ENCODE results near the gene GRM8. TPM values are rescaled to one million over a fixed set of nuclear protein-coding genes. Genes with fewer than 3 reads are reported as not detected.

Gene GRM8
- total and polyA plus RNA-seq, 9 of the 15 experiments (the other 6 are each of a cell fraction or from before 2014, with no cell fraction given): 0.13 TPM; not detected in 7

DNA sequence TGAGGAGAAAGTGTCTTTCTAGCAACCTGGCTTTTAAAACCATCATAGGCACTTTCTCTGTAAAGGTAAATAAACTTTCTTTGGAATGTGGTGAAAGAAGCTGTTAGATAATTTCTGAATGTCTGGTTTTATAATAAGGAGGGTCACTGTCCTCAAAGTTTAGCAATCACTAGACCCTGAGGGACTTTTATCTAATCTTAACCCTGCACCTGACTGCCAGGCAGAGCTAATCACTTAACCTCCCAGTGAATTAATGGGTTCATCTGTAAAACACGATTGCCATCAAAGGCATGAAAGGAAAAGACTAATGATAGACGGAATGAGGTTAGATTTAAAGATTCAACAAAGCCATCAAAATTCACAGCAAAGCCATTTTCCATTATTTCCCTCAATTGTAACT, 553.8 kb downstream of the GRM8 start (continued):
- TF ChIP-seq CEBPG (CRISPR knock-in tag; IDR thresholded peaks at IDR 0.05) (no peak), CEBPG (tag; conservative IDR thresholded peaks at IDR 0.05 in 1 of 2, IDR thresholded peaks at IDR 0.05 in 1 of 2) (no peak), ZNF174 (CRISPR knock-in tag; IDR thresholded peaks at IDR 0.05) (no peak), SRSF1 (IDR thresholded peaks at IDR 0.05; ENCODE audit: low read depth, low read length) (no peak), DDX20 (tag; IDR thresholded peaks at IDR 0.05; ENCODE audit: low read depth) (no peak), SIRT6 (IDR thresholded peaks at IDR 0.05; ENCODE audit: low read depth, low read length) (no peak), C11orf30 (IDR thresholded peaks at IDR 0.05; ENCODE audit: low read depth) (no peak), WHSC1 (IDR thresholded peaks at IDR 0.05; ENCODE audit: low read length) (no peak), ZNF764 (CRISPR knock-in tag; IDR thresholded peaks at IDR 0.05; ENCODE audit: low read depth) (no peak), DIDO1 (tag; IDR thresholded peaks at IDR 0.05; ENCODE audit: low read depth) (no peak)
- TF ChIP-seq, protein P1, sequence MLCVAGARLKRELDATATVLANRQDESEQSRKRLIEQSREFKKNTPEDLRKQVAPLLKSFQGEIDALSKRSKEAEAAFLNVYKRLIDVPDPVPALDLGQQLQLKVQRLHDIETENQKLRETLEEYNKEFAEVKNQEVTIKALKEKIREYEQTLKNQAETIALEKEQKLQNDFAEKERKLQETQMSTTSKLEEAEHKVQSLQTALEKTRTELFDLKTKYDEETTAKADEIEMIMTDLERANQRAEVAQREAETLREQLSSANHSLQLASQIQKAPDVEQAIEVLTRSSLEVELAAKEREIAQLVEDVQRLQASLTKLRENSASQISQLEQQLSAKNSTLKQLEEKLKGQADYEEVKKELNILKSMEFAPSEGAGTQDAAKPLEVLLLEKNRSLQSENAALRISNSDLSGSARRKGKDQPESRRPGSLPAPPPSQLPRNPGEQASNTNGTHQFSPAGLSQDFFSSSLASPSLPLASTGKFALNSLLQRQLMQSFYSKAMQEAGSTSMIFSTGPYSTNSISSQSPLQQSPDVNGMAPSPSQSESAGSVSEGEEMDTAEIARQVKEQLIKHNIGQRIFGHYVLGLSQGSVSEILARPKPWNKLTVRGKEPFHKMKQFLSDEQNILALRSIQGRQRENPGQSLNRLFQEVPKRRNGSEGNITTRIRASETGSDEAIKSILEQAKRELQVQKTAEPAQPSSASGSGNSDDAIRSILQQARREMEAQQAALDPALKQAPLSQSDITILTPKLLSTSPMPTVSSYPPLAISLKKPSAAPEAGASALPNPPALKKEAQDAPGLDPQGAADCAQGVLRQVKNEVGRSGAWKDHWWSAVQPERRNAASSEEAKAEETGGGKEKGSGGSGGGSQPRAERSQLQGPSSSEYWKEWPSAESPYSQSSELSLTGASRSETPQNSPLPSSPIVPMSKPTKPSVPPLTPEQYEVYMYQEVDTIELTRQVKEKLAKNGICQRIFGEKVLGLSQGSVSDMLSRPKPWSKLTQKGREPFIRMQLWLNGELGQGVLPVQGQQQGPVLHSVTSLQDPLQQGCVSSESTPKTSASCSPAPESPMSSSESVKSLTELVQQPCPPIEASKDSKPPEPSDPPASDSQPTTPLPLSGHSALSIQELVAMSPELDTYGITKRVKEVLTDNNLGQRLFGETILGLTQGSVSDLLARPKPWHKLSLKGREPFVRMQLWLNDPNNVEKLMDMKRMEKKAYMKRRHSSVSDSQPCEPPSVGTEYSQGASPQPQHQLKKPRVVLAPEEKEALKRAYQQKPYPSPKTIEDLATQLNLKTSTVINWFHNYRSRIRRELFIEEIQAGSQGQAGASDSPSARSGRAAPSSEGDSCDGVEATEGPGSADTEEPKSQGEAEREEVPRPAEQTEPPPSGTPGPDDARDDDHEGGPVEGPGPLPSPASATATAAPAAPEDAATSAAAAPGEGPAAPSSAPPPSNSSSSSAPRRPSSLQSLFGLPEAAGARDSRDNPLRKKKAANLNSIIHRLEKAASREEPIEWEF (CRISPR knock-in tag; IDR thresholded peaks at IDR 0.05): no peak
- TF ChIP-seq, protein P2, sequence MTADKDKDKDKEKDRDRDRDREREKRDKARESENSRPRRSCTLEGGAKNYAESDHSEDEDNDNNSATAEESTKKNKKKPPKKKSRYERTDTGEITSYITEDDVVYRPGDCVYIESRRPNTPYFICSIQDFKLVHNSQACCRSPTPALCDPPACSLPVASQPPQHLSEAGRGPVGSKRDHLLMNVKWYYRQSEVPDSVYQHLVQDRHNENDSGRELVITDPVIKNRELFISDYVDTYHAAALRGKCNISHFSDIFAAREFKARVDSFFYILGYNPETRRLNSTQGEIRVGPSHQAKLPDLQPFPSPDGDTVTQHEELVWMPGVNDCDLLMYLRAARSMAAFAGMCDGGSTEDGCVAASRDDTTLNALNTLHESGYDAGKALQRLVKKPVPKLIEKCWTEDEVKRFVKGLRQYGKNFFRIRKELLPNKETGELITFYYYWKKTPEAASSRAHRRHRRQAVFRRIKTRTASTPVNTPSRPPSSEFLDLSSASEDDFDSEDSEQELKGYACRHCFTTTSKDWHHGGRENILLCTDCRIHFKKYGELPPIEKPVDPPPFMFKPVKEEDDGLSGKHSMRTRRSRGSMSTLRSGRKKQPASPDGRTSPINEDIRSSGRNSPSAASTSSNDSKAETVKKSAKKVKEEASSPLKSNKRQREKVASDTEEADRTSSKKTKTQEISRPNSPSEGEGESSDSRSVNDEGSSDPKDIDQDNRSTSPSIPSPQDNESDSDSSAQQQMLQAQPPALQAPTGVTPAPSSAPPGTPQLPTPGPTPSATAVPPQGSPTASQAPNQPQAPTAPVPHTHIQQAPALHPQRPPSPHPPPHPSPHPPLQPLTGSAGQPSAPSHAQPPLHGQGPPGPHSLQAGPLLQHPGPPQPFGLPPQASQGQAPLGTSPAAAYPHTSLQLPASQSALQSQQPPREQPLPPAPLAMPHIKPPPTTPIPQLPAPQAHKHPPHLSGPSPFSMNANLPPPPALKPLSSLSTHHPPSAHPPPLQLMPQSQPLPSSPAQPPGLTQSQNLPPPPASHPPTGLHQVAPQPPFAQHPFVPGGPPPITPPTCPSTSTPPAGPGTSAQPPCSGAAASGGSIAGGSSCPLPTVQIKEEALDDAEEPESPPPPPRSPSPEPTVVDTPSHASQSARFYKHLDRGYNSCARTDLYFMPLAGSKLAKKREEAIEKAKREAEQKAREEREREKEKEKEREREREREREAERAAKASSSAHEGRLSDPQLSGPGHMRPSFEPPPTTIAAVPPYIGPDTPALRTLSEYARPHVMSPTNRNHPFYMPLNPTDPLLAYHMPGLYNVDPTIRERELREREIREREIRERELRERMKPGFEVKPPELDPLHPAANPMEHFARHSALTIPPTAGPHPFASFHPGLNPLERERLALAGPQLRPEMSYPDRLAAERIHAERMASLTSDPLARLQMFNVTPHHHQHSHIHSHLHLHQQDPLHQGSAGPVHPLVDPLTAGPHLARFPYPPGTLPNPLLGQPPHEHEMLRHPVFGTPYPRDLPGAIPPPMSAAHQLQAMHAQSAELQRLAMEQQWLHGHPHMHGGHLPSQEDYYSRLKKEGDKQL (CRISPR knock-in tag; IDR thresholded peaks at IDR 0.05; ENCODE audit: borderline replicate concordance): no peak
- TF ChIP-seq, protein P3, sequence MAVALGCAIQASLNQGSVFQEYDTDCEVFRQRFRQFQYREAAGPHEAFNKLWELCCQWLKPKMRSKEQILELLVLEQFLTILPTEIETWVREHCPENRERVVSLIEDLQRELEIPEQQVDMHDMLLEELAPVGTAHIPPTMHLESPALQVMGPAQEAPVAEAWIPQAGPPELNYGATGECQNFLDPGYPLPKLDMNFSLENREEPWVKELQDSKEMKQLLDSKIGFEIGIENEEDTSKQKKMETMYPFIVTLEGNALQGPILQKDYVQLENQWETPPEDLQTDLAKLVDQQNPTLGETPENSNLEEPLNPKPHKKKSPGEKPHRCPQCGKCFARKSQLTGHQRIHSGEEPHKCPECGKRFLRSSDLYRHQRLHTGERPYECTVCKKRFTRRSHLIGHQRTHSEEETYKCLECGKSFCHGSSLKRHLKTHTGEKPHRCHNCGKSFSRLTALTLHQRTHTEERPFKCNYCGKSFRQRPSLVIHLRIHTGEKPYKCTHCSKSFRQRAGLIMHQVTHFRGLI (CRISPR knock-in tag; IDR thresholded peaks at IDR 0.05): no peak
- TF ChIP-seq, protein P4, sequence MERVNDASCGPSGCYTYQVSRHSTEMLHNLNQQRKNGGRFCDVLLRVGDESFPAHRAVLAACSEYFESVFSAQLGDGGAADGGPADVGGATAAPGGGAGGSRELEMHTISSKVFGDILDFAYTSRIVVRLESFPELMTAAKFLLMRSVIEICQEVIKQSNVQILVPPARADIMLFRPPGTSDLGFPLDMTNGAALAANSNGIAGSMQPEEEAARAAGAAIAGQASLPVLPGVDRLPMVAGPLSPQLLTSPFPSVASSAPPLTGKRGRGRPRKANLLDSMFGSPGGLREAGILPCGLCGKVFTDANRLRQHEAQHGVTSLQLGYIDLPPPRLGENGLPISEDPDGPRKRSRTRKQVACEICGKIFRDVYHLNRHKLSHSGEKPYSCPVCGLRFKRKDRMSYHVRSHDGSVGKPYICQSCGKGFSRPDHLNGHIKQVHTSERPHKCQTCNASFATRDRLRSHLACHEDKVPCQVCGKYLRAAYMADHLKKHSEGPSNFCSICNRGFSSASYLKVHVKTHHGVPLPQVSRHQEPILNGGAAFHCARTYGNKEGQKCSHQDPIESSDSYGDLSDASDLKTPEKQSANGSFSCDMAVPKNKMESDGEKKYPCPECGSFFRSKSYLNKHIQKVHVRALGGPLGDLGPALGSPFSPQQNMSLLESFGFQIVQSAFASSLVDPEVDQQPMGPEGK (CRISPR knock-in tag; IDR thresholded peaks at IDR 0.05; ENCODE audit: borderline replicate concordance): no peak

Data from K562 (cell line).